Fibroblast of lung (primary cell): ENCODE data around the gene ANKRD34C. TPM values are rescaled to one million over a fixed set of nuclear protein-coding genes. Genes with fewer than 3 reads are reported as not detected.

Source experiments
- DNase-seq, 2 donors: peaks; one replicate each; pipeline versions ENCODE4 v3.0.0 to v3.0.0-alpha.2; 2010; ENCODE audit warnings: low read depth in 2 of 2
- H2AFZ ChIP-seq: 2 replicates; pipeline ENCODE4 v1.5.1; 2012; ENCODE audit warnings: low read length, control low read depth, inconsistent platforms
- H3K27ac ChIP-seq: 2 replicates; pipeline ENCODE4 v1.5.1; 2011; ENCODE audit warnings: low read length, control low read depth; ENCODE audit not compliant: insufficient read depth
- H3K27me3 ChIP-seq: 2 replicates; pipeline ENCODE4 v1.5.1; 2011; ENCODE audit warnings: mild to moderate bottlenecking, low read length; ENCODE audit not compliant: control insufficient read depth, insufficient read depth
- H3K36me3 ChIP-seq: 2 replicates; pipeline ENCODE4 v1.5.1; 2011; ENCODE audit warnings: low read length; ENCODE audit not compliant: control insufficient read depth, insufficient read depth
- H3K4me1 ChIP-seq: 2 replicates; pipeline ENCODE4 v1.5.1; 2011; ENCODE audit warnings: low read length; ENCODE audit not compliant: control insufficient read depth, insufficient read depth; ENCODE audit errors: extremely low read depth
- H3K4me2 ChIP-seq: 2 replicates; pipeline ENCODE4 v1.5.1; 2011; ENCODE audit warnings: low read length, control low read depth; ENCODE audit not compliant: insufficient read depth; ENCODE audit errors: extremely low read depth
- H3K4me3 ChIP-seq, 4 experiments: fragments of 200-600 bp in 1 of 4; sonication (generic) in 1 of 4; replicated peaks in 1 of 4; 2 replicates each; pipeline ENCODE4 v1.5.1; 2011 to 2016; ENCODE audit warnings: low read length in 4 of 4, low read depth in 3 of 4, mild to moderate bottlenecking in 3 of 4, control low read depth in 2 of 4, inconsistent platforms in 1 of 4, mixed read lengths in 1 of 4; ENCODE audit not compliant: insufficient read depth in 1 of 4; ENCODE audit errors: control extremely low read depth in 1 of 4
- H3K79me2 ChIP-seq: 2 replicates; pipeline ENCODE4 v1.5.1; 2012; ENCODE audit warnings: mild to moderate bottlenecking, low read length, inconsistent platforms; ENCODE audit not compliant: control insufficient read depth, insufficient read depth
- H3K9ac ChIP-seq: 2 replicates; pipeline ENCODE4 v1.5.1; 2011; ENCODE audit warnings: mild to moderate bottlenecking, low read length, control low read depth; ENCODE audit not compliant: insufficient read depth
- H3K9me3 ChIP-seq: 2 replicates; pipeline ENCODE4 v1.5.1; 2012; ENCODE audit warnings: low read depth, low read length; ENCODE audit not compliant: control insufficient read depth, insufficient read depth
- H4K20me1 ChIP-seq: 2 replicates; pipeline ENCODE4 v1.5.1; 2011; ENCODE audit warnings: low read length; ENCODE audit not compliant: control insufficient read depth, insufficient read depth; ENCODE audit errors: extremely low read depth
- EZH2 ChIP-seq: IDR thresholded peaks from 2 replicates; pipeline ENCODE4 v1.5.1; 2012; ENCODE audit warnings: low read length, control low read depth, mild to moderate bottlenecking; ENCODE audit errors: missing control alignments
- polyA plus RNA-seq, 2 donors: library from polyadenylated mRNA; depleted of rRNA in 1 of 2; stranded (reverse) in 1 of 2; unstranded in 1 of 2; fragments of >200 nt; gene quantifications; 2 replicates each; pipeline ENCODE4 v1.2.1, GENCODE V29; 2011 to 2012; ENCODE audit warnings: missing spikeins in 1 of 2
- total RNA-seq: library from RNA; depleted of rRNA; stranded (reverse); fragments of >200 nt; gene quantifications from 2 replicates; pipeline ENCODE4 v1.2.1, GENCODE V29; 2014
- TF ChIP-seq, protein P1 (sequence below), 2 donors: IDR thresholded peaks in 1 of 2; conservative IDR thresholded peaks in 1 of 2; 1 replicate in 1 of 2; 2 replicates in 1 of 2; pipeline ENCODE4 v1.5.1; 2011 to 2012; ENCODE audit warnings: low read length in 2 of 2, control low read depth in 1 of 2, inconsistent platforms in 1 of 2, low read depth in 1 of 2, mild to moderate bottlenecking in 1 of 2

The ANKRD34C gene
- total and polyA plus RNA-seq, 2 donors (not counting 1 experiment from before 2014, with no cell fraction given) = not detected

DNA sequence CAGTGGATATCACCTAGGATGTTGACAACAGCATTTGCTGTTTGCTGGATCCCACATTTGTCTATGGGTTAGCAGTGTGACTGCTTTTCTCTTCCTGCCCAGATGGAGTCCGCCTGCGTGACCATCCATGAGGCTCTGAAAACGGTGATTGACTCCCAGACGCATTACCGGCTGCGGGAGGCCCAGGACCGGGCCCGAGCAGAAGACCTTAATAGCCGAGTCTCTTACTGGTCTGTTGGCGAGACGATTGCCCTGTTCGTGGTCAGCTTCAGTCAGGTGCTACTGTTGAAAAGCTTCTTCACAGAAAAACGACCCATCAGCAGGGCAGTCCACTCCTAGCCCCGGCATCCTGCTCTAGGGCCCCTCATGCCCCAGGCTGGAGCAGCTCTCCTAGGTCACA lies 39.4 kb downstream of the ANKRD34C start:
- H3K79me2 ChIP-seq = peaks cover 2% of the 10 kb centered on the region

DNA sequence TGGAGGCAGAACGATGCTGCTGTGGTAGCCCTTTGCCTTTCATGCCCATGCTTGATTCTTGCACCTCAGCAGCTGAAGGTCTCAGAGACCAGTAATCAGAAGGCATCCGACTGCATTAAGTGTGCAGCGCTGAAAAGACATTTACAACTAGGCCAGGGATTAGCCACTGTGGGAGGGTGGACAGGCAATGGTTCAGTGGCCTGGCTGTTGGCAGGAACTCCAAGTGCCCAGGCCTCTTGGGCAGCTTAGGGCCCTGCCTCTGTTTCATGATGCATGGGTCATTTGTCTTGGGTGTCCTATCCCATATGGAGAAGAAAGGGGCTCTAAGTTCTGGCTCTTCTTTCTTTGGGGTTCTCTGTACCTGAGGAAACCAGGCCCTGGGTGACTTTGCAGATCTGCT lies 39.8 kb downstream of the ANKRD34C start:
- Histone ChIP-seq H3K79me2 (peaks cover 2% of the 10 kb centered on the region), H3K4me2 (no peak overlapping the region), H2AFZ (no peak overlapping the region), H3K36me3 (peaks cover 16% of the 10 kb centered on the region), H3K4me1 (no peaks in the 10 kb centered on the region), H4K20me1 (no peaks in the 10 kb centered on the region), H3K9ac (no peak overlapping the region), H3K27me3 (no peaks in the 10 kb centered on the region), H3K9me3 (no peaks in the 10 kb centered on the region), H3K4me3 (no peak overlapping the region), H3K27ac (no peak overlapping the region)
- TF ChIP-seq, protein P1, sequence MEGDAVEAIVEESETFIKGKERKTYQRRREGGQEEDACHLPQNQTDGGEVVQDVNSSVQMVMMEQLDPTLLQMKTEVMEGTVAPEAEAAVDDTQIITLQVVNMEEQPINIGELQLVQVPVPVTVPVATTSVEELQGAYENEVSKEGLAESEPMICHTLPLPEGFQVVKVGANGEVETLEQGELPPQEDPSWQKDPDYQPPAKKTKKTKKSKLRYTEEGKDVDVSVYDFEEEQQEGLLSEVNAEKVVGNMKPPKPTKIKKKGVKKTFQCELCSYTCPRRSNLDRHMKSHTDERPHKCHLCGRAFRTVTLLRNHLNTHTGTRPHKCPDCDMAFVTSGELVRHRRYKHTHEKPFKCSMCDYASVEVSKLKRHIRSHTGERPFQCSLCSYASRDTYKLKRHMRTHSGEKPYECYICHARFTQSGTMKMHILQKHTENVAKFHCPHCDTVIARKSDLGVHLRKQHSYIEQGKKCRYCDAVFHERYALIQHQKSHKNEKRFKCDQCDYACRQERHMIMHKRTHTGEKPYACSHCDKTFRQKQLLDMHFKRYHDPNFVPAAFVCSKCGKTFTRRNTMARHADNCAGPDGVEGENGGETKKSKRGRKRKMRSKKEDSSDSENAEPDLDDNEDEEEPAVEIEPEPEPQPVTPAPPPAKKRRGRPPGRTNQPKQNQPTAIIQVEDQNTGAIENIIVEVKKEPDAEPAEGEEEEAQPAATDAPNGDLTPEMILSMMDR (conservative IDR thresholded peaks at IDR 0.05 in 1 of 2, IDR thresholded peaks at IDR 0.05 in 1 of 2; ENCODE audit: low read depth in 1 of 2, low read length in 2 of 2) = no peak
- TF ChIP-seq EZH2 = no peak
- DNase-seq = no peak

More for the DNA sequence above, 39.4 kb downstream of the ANKRD34C start:
- peaks cover 16% of the 10 kb centered on the region for H3K36me3 ChIP-seq
- no peak overlapping the region for H3K27ac ChIP-seq
- no peaks in the 10 kb centered on the region for H4K20me1 ChIP-seq
- no peak overlapping the region for H2AFZ ChIP-seq
- H3K4me1 ChIP-seq = no peaks in the 10 kb centered on the region
- H3K27me3 ChIP-seq = no peaks in the 10 kb centered on the region
- H3K9ac ChIP-seq = no peak overlapping the region
- TF ChIP-seq EZH2 = no peak
- TF ChIP-seq, protein P1 (conservative IDR thresholded peaks at IDR 0.05 in 1 of 2, IDR thresholded peaks at IDR 0.05 in 1 of 2; ENCODE audit: low read depth in 1 of 2, low read length in 2 of 2) = no peak
- no peak for DNase-seq
- H3K9me3 ChIP-seq = no peaks in the 10 kb centered on the region
- no peak overlapping the region for H3K4me3 ChIP-seq
- H3K4me2 ChIP-seq = no peak overlapping the region

DNA sequence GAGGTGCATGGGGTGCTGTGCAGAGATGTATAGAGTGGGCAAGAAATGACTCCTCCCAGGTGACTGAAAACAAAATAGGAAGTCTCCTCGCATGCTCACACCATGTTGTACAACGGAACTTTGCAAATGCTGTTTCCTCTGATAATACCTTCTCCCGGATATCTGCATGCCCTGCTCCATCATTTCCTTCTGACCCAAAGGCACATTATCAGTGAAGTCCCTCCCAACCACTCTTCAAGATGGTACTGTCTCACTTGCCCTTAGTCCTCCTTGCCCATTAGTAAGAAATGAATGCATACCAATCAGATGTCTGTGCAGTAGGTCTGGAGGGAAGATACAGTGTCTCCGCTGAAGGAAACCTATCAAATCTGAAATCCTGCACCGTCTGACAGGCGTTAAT lies 40.4 kb downstream of the ANKRD34C start:
- Histone ChIP-seq H3K4me3 (no peak overlapping the region), H3K27ac (no peak overlapping the region), H3K27me3 (no peaks in the 10 kb centered on the region), H3K4me1 (no peaks in the 10 kb centered on the region), H3K79me2 (peaks cover 2% of the 10 kb centered on the region), H4K20me1 (no peaks in the 10 kb centered on the region), H3K4me2 (no peak overlapping the region), H3K9ac (no peak overlapping the region), H2AFZ (no peak overlapping the region), H3K9me3 (no peaks in the 10 kb centered on the region), H3K36me3 (peaks cover 13% of the 10 kb centered on the region)
- DNase-seq = no peak
- TF ChIP-seq, protein P1 (conservative IDR thresholded peaks at IDR 0.05 in 1 of 2, IDR thresholded peaks at IDR 0.05 in 1 of 2; ENCODE audit: low read depth in 1 of 2, low read length in 2 of 2) = no peak
- TF ChIP-seq EZH2 = no peak
